Uterus (tissue), 2 donors: ENCODE measurements around the gene IRF2.

Experiments used
- CTCF ChIP-seq, 4 experiments: fragments of 200-600 bp in 2 of 4; fragments of 450-650 bp in 2 of 4; sonication (generic) in 2 of 4; IDR thresholded peaks; one replicate each; pipeline ENCODE4 v1.5.1; 2016 to 2019; ENCODE audit warnings: antibody characterized with exemption in 4 of 4, mild to moderate bottlenecking in 2 of 4, moderate library complexity in 1 of 4
- POLR2A ChIP-seq, 2 donors: fragments of 450-650 bp; IDR thresholded peaks; one replicate each; pipeline ENCODE4 v1.6.1; 2016; ENCODE audit warnings: antibody characterized with exemption in 2 of 2, mild to moderate bottlenecking in 1 of 2, moderate library complexity in 1 of 2

- no peak for TF ChIP-seq CTCF (IDR thresholded peaks at IDR 0.05)
- no peak for TF ChIP-seq POLR2A (IDR thresholded peaks at IDR 0.05)
Measured at GRCh38 chr4:184400891-184401290, 73.5 kb downstream of the IRF2 start.
